ENCODE measurements around the gene OGDHL.

OGDHL gene

DNA sequence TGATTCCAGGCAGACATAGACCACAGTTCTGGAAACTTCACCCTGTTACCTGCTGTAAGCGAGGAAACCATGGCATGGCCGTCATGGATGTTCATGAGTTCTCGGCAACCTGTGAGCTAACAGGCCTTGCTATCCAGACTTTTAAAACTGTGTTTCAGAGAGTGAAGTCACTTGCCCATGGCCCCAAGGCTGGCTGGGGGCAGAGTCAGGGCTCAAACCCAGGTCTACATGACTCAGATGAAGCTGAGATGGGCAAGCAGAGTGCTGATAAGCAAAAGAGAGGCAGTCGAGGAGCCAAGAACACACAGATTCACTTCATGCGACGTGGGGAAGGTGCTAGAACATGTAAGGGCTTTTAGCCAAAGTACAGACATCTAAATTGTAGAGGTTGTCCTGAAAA lies 51.2 kb downstream of the OGDHL start:
- H3K4me2 ChIP-seq (ENCODE audit: low read length): no peak overlapping the region
- peaks cover 5% of the 10 kb centered on the region; the same call in 1 of the 2 replicates for H3K27me3 ChIP-seq (ENCODE audit: low read depth, low read length)
- no peaks in the 10 kb centered on the region for H3K79me2 ChIP-seq (ENCODE audit: low read length)
- no peak overlapping the region for H3K9ac ChIP-seq (ENCODE audit: low read length)
- no peak overlapping the region for H3K4me3 ChIP-seq (ENCODE audit: low read length)
- TF ChIP-seq, protein P1, sequence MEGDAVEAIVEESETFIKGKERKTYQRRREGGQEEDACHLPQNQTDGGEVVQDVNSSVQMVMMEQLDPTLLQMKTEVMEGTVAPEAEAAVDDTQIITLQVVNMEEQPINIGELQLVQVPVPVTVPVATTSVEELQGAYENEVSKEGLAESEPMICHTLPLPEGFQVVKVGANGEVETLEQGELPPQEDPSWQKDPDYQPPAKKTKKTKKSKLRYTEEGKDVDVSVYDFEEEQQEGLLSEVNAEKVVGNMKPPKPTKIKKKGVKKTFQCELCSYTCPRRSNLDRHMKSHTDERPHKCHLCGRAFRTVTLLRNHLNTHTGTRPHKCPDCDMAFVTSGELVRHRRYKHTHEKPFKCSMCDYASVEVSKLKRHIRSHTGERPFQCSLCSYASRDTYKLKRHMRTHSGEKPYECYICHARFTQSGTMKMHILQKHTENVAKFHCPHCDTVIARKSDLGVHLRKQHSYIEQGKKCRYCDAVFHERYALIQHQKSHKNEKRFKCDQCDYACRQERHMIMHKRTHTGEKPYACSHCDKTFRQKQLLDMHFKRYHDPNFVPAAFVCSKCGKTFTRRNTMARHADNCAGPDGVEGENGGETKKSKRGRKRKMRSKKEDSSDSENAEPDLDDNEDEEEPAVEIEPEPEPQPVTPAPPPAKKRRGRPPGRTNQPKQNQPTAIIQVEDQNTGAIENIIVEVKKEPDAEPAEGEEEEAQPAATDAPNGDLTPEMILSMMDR (IDR thresholded peaks at IDR 0.05; ENCODE audit: low read depth, low read length): no peak
- no peak for TF ChIP-seq EZH2phosphoT487 (IDR thresholded peaks at IDR 0.05; ENCODE audit: low read depth)
- no peaks in the 10 kb centered on the region for H3K36me3 ChIP-seq (replicated peaks; ENCODE audit: low read depth, low read length)
- H3K9me3 ChIP-seq (ENCODE audit: insufficient read depth, low read length): no peaks in the 10 kb centered on the region
- no peaks in the 10 kb centered on the region for H4K20me1 ChIP-seq (ENCODE audit: insufficient read depth, low read length)
- H3K27ac ChIP-seq (ENCODE audit: low read length): no peak overlapping the region
- no peaks in the 10 kb centered on the region for H3K4me1 ChIP-seq (ENCODE audit: low read length)
- H2AFZ ChIP-seq (ENCODE audit: low read depth, low read length): no peak overlapping the region

DNA sequence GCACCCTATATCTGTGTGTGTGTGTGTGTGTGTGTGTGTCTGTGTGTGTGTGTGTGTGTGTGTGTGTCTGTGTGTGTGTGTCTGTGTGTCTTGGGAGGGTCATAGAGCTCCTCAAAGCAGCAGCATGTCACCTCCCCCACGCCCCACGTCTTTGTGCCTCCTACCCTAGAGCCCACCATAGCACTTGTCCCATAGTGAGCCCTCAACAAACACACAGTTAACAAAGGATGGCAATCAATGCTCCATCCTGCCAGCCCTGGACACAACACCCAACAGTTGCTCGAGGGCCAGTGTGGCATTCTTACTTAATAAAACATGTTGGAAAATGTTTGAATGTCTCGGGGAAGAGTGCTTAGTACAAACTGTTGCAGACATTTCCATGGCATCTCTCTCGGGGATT lies 52.2 kb downstream of the OGDHL start:
- Histone ChIP-seq H3K9ac (ENCODE audit: low read length) (no peak overlapping the region), H3K4me3 (ENCODE audit: low read length) (no peak overlapping the region), H3K27ac (ENCODE audit: low read length) (no peak overlapping the region), H3K79me2 (ENCODE audit: low read length) (no peaks in the 10 kb centered on the region), H3K27me3 (ENCODE audit: low read depth, low read length) (peaks cover 5% of the 10 kb centered on the region; the same call in 1 of the 2 replicates), H3K4me2 (ENCODE audit: low read length) (no peak overlapping the region), H3K36me3 (replicated peaks; ENCODE audit: low read depth, low read length) (no peaks in the 10 kb centered on the region), H3K9me3 (ENCODE audit: insufficient read depth, low read length) (no peaks in the 10 kb centered on the region), H4K20me1 (ENCODE audit: insufficient read depth, low read length) (no peaks in the 10 kb centered on the region), H2AFZ (ENCODE audit: low read depth, low read length) (no peak overlapping the region), H3K4me1 (ENCODE audit: low read length) (no peaks in the 10 kb centered on the region)
- no peak for TF ChIP-seq EZH2phosphoT487 (IDR thresholded peaks at IDR 0.05; ENCODE audit: low read depth)
- TF ChIP-seq, protein P1 (IDR thresholded peaks at IDR 0.05; ENCODE audit: low read depth, low read length): no peak

DNA sequence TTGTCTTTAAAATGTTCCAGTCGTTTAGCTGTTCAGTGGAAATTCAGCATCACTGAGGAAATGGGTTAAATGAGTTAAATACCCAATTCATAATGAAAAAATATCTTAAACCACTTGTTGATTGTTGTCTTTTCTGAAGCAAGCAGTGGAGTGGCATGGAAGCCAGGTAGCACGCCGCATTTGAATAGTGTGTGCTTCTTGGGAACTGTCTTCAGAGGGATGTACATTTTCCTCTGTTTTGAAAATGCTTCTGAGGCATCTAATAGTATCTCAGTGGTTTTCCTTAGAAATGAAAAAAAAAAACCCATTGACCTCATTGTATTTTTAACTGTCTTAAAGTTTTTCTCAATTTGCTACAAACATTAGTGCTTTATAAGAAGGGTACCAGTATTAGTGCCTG lies 54.5 kb downstream of the OGDHL start:
- Histone ChIP-seq H3K4me1 (ENCODE audit: low read length) (no peaks in the 10 kb centered on the region), H3K36me3 (replicated peaks; ENCODE audit: low read depth, low read length) (no peaks in the 10 kb centered on the region), H3K79me2 (ENCODE audit: low read length) (no peaks in the 10 kb centered on the region), H3K4me2 (ENCODE audit: low read length) (no peak overlapping the region), H4K20me1 (ENCODE audit: insufficient read depth, low read length) (no peaks in the 10 kb centered on the region), H3K27me3 (ENCODE audit: low read depth, low read length) (peaks cover 5% of the 10 kb centered on the region; the same call in 1 of the 2 replicates), H3K27ac (ENCODE audit: low read length) (no peak overlapping the region), H3K9ac (ENCODE audit: low read length) (no peak overlapping the region), H3K4me3 (ENCODE audit: low read length) (no peak overlapping the region), H2AFZ (ENCODE audit: low read depth, low read length) (no peak overlapping the region), H3K9me3 (ENCODE audit: insufficient read depth, low read length) (no peaks in the 10 kb centered on the region)
- no peak for TF ChIP-seq EZH2phosphoT487 (IDR thresholded peaks at IDR 0.05; ENCODE audit: low read depth)
- TF ChIP-seq, protein P1 (IDR thresholded peaks at IDR 0.05; ENCODE audit: low read depth, low read length): no peak

DNA sequence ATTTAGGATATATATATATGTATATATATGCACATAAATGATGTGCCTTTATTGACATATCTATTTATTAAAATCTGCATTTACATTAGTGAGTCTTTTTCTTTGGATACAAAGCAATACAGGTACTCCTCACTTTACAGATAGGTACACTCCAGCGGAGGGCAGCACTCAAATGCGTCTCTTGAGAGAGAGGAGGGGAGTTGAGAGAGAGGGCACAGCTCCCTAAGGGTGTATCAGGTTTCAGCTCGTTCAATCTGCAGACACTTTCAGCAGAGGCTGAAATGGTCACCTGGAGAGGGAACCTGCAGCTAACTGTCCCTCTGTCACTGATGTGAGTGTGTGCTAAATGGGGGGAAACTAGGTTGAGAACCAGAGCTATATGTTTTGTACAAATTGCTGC lies 61.1 kb downstream of the OGDHL start:
- no peak overlapping the region for H3K4me3 ChIP-seq (ENCODE audit: low read length)
- H4K20me1 ChIP-seq (ENCODE audit: insufficient read depth, low read length): no peaks in the 10 kb centered on the region
- H3K9me3 ChIP-seq (ENCODE audit: insufficient read depth, low read length): no peaks in the 10 kb centered on the region
- H2AFZ ChIP-seq (ENCODE audit: low read depth, low read length): no peak overlapping the region
- no peaks in the 10 kb centered on the region for H3K4me1 ChIP-seq (ENCODE audit: low read length)
- no peak overlapping the region for H3K27ac ChIP-seq (ENCODE audit: low read length)
- H3K9ac ChIP-seq (ENCODE audit: low read length): no peak overlapping the region
- H3K36me3 ChIP-seq (replicated peaks; ENCODE audit: low read depth, low read length): no peaks in the 10 kb centered on the region
- H3K4me2 ChIP-seq (ENCODE audit: low read length): no peak overlapping the region
- TF ChIP-seq EZH2phosphoT487 (IDR thresholded peaks at IDR 0.05; ENCODE audit: low read depth): no peak
- TF ChIP-seq, protein P1 (IDR thresholded peaks at IDR 0.05; ENCODE audit: low read depth, low read length): no peak
- no peaks in the 10 kb centered on the region; the same call in 1 of the 2 replicates for H3K27me3 ChIP-seq (ENCODE audit: low read depth, low read length)
- no peaks in the 10 kb centered on the region for H3K79me2 ChIP-seq (ENCODE audit: low read length)

Measured in OCI-LY3 (cell line).